Measurements from ENCODE around the gene SLC22A14.

Gene SLC22A14

DNA sequence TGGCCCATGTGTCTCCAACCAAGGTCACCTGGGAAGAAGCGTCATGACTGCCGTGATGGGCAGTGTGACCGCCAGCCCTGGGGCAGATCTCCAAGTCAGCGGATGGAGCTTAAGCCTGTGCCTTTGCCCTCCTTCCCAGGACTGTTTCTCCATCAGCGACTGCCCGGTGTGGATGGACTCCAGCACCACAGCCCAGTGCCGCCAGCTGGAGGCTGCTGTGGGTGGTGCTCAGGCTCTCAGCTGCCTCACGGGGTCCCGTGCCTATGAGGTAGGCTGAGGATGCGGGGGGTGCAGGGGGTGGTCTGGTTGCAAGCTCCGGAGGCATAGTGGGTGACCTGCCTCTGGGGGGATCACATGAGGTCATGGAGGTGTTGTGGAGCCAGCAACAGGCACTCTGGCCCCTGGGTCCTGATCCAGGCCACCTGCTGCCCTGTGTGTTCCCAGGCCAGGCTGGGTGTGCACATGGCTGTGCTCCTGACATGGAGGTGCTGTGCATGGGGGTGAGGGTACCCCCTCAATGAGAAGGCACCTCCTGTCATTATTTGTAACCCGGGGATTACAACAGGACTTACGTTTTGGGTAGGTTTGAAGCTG, 83.5 kb downstream of the SLC22A14 start:
- DNase-seq (ENCODE audit: extremely low read depth, insufficient read length) = no peak
- TF ChIP-seq CTCF (IDR thresholded peaks at IDR 0.05; ENCODE audit: insufficient read depth, low read length, poor library complexity, severe bottlenecking) = no peak
- H3K36me3 ChIP-seq (ENCODE audit: control insufficient read depth, insufficient read depth, low read length) = no peaks in the 10 kb centered on the region

DNA sequence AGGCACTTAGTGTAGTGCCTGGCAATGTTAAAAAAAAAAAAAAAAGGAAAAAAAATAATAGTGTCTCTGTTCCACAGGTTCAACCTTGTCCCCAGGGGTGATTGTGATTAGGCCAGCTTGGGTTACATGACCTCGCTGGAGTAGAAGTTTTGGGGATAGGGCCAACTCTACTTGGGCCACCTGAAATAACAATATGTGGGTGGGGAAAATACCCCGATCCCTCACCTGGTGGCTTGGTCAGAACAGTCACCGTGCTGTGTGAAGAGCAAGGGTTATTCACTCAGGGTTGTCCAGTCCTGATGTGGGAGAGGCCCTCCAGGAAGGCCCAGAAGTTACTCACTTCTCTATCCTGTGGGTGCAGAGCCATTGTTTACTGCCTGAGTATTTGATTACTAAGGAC, 84.0 kb downstream of the SLC22A14 start:
- Histone ChIP-seq H3K36me3 (ENCODE audit: control insufficient read depth, insufficient read depth, low read length) (no peaks in the 10 kb centered on the region), H3K4me3 (replicated peaks; ENCODE audit: low read depth, low read length) (no peak overlapping the region), H3K27me3 (replicated peaks; ENCODE audit: control insufficient read depth, insufficient read depth, low read length) (no peaks in the 10 kb centered on the region)
- DNase-seq (ENCODE audit: extremely low read depth, insufficient read length) = no peak
- TF ChIP-seq CTCF (IDR thresholded peaks at IDR 0.05; ENCODE audit: insufficient read depth, low read length, poor library complexity, severe bottlenecking) = no peak

More for the DNA sequence above, 83.5 kb downstream of the SLC22A14 start:
- H3K27me3 ChIP-seq (replicated peaks; ENCODE audit: control insufficient read depth, insufficient read depth, low read length) = no peaks in the 10 kb centered on the region
- no peak overlapping the region for H3K4me3 ChIP-seq (replicated peaks; ENCODE audit: low read depth, low read length)

- no peaks in the 10 kb centered on the region for H3K27me3 ChIP-seq (replicated peaks; ENCODE audit: control insufficient read depth, insufficient read depth, low read length)
- TF ChIP-seq CTCF (IDR thresholded peaks at IDR 0.05; ENCODE audit: insufficient read depth, low read length, poor library complexity, severe bottlenecking) = no peak
- DNase-seq (ENCODE audit: extremely low read depth, insufficient read length) = no peak
- H3K36me3 ChIP-seq (ENCODE audit: control insufficient read depth, insufficient read depth, low read length) = no peaks in the 10 kb centered on the region
- no peak overlapping the region for H3K4me3 ChIP-seq (replicated peaks; ENCODE audit: low read depth, low read length)
Measured at GRCh38 chr3:38367779-38368178, 85.7 kb downstream of the SLC22A14 start.
